Peyer's patch (tissue), 4 donors: ENCODE data around the gene DHRS4L2. TPM values are rescaled to one million over a fixed set of nuclear protein-coding genes. Genes with fewer than 3 reads are reported as not detected.
"Not testable (repeated sequence)": the region's sequence is repeated elsewhere in the genome, so short reads cannot be mapped to it uniquely, and the experiment has no call there.

Source experiments
- DNase-seq, 3 donors: peaks; one replicate each; pipeline ENCODE4 v3.0.0-alpha.2; 2017 to 2019
- H3K27ac ChIP-seq, 4 donors: fragments of 200-600 bp; sonication (generic); one replicate each; pipeline ENCODE4 v1.5.1; 2016 to 2019
- H3K27me3 ChIP-seq, 2 donors: fragments of 200-600 bp; sonication (generic); one replicate each; pipeline ENCODE4 v1.5.1; 2019
- H3K36me3 ChIP-seq, 3 donors: fragments of 200-600 bp; sonication (generic); one replicate each; pipeline ENCODE4 v1.5.1; 2016 to 2019
- H3K4me1 ChIP-seq, 4 donors: fragments of 200-600 bp; sonication (generic); one replicate each; pipeline ENCODE4 v1.5.1; 2016 to 2019
- H3K4me3 ChIP-seq, 4 donors: fragments of 200-600 bp; sonication (generic); 1 replicate in 3 of 4; 2 replicates in 1 of 4; pipeline ENCODE4 v1.5.1; 2016 to 2019; ENCODE audit warnings: mild to moderate bottlenecking in 1 of 4
- H3K9me3 ChIP-seq, 4 donors: fragments of 200-600 bp; sonication (generic); one replicate each; pipeline ENCODE4 v1.5.1; 2016 to 2019; ENCODE audit warnings: mild to moderate bottlenecking in 1 of 4
- POLR2A ChIP-seq, 2 donors: fragments of 450-650 bp; IDR thresholded peaks; one replicate each; pipeline ENCODE4 v1.5.1; 2017; ENCODE audit warnings: antibody characterized with exemption in 2 of 2, mild to moderate bottlenecking in 2 of 2, moderate library complexity in 2 of 2
- total RNA-seq, 4 donors: library from RNA; depleted of rRNA; stranded (reverse); fragments of >200 nt; gene quantifications; one replicate each; pipeline ENCODE4 v1.1.0, GENCODE V29; 2016
- TF ChIP-seq, protein P1 (sequence below), 6 experiments: fragments of 450-650 bp in 4 of 6; fragments of 200-600 bp in 2 of 6; sonication (generic) in 1 of 6; IDR thresholded peaks; one replicate each; pipeline ENCODE4 v1.5.1; 2017 to 2019; ENCODE audit warnings: antibody characterized with exemption in 6 of 6, mild to moderate bottlenecking in 3 of 6, moderate library complexity in 1 of 6

Gene DHRS4L2
- total RNA-seq, 4 donors from 2014 or later, result 23.1 to 36.1 (median 30.8) TPM

DNA sequence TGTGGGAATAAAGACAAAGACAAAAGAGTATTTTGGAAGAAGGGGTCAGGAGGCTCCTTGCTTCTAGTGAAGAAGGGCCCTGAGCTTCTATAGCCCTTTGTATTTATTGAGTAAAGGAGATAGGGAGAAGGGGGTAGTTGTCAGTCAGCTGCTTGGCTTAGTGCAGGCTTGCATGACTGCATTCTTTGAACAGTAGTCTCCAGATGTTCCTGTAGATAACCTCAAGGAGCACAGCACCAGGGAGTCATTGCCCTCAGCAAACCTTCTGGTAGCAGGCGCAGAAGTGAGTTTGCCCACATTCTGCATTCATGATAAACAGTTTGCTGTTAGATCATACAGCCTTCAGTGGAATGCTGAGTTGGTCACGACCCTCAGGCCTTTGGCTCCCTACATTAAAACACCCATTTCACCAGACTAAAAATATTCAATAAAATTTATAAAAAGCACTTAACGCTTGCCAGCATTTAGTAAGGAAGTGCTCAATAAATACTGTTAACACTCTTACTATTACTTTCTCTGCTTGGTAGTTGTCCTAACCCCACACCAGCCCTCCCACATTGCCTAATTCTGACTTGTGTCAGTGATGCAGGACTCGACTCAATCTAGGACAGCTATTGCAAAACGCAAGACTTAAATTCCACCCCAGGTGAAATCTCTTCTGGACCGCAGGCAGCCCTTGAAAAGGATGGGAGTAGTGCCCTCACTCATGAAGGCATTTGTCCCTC lies 38.2 kb upstream of the DHRS4L2 start:
- Histone ChIP-seq H3K4me3 (no peak overlapping the region), H3K9me3 (no peaks in the 10 kb centered on the region), H3K36me3 (peaks cover 0 to 3% (median 0%) of the 10 kb centered on the region in 3 donors), H3K27ac (no peak overlapping the region), H3K27me3 (no peaks in the 10 kb centered on the region), H3K4me1 (peaks cover 0 to 9% (median 4%) of the 10 kb centered on the region in 4 donors)
- TF ChIP-seq, protein P1, sequence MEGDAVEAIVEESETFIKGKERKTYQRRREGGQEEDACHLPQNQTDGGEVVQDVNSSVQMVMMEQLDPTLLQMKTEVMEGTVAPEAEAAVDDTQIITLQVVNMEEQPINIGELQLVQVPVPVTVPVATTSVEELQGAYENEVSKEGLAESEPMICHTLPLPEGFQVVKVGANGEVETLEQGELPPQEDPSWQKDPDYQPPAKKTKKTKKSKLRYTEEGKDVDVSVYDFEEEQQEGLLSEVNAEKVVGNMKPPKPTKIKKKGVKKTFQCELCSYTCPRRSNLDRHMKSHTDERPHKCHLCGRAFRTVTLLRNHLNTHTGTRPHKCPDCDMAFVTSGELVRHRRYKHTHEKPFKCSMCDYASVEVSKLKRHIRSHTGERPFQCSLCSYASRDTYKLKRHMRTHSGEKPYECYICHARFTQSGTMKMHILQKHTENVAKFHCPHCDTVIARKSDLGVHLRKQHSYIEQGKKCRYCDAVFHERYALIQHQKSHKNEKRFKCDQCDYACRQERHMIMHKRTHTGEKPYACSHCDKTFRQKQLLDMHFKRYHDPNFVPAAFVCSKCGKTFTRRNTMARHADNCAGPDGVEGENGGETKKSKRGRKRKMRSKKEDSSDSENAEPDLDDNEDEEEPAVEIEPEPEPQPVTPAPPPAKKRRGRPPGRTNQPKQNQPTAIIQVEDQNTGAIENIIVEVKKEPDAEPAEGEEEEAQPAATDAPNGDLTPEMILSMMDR (IDR thresholded peaks at IDR 0.05), result no peak
- TF ChIP-seq POLR2A (IDR thresholded peaks at IDR 0.05), result no peak
- no peak for DNase-seq

DNA sequence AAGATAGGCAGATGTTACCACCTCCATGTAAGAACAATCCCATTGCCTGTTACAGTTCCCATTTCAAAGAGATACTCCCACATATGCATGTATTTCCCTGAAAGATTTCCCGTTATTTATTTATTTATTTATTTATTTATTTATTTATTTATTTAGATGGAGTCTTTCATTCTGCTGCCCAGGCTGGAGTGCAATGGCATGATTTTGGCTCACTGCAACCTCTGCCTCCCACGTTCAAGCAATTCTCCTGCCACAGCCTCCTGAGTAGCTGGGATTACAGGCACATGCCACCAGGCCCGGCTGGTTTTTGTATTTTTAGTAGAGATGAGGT lies 37.6 kb upstream of the DHRS4L2 start:
- not testable (repeated sequence) for H3K27me3 ChIP-seq, DNase-seq, H3K4me1 ChIP-seq, H3K4me3 ChIP-seq, H3K36me3 ChIP-seq, H3K9me3 ChIP-seq, H3K27ac ChIP-seq

DNA sequence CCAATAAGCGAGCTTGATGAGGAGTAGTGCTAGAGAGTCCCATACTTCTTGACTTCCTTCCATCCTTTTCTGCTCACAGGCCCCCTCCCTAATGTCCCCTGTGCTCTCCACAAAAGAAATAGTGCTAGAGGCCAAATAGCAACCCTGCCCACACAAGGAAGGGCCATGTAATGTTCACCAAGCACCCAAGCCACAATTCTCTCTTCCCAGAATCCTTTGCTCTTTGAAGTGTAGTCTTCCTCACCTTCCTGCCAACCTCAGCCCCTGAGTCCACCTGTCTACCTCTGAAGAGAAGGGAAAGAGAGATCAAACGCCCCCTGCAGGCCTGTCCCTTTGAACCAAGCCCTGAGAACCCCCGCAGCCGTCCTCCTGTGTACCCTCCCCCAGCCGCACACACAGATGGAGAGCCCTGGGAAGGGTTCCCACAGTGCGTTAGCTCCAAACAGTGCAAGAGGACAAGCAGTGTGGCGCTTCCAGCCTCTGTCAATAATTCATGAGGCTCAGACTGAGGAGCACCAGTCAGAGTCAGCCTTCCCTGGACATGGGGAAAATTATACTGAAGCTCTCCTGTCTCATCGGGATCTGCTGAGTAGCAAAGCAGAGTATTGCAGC lies 37.0 kb upstream of the DHRS4L2 start:
- DNase-seq, result no peak
- H3K36me3 ChIP-seq, result peaks cover 0 to 10% (median 0%) of the 10 kb centered on the region in 3 donors
- TF ChIP-seq, protein P1 (IDR thresholded peaks at IDR 0.05), result no peak
- no peak for TF ChIP-seq POLR2A (IDR thresholded peaks at IDR 0.05)
- H3K4me3 ChIP-seq, result no peak overlapping the region
- peaks cover 0 to 9% (median 4%) of the 10 kb centered on the region in 4 donors for H3K4me1 ChIP-seq
- H3K27ac ChIP-seq, result no peak overlapping the region
- no peaks in the 10 kb centered on the region for H3K27me3 ChIP-seq
- no peaks in the 10 kb centered on the region for H3K9me3 ChIP-seq

DNA sequence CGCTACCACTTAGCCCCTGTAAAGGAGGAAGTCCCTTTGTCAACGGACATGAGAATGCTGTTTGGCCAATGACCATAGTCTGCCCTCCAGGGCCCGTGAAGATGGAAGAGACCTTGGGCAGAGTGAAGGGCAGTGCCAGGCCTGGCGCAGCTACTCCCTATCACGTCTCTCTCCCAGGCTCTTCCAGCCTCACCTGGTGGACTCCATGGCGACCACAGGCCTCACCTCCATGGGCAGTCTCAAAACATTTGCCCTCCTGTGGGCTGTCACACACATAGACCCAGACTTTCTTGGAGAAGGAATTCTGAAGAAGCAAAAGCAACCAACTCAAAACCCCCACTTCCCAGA lies 35.6 kb upstream of the DHRS4L2 start:
- peak in 1 of 3 donors; percentile 52 for DNase-seq
- H3K36me3 ChIP-seq, result peaks cover 0 to 13% (median 0%) of the 10 kb centered on the region in 3 donors
- H3K27me3 ChIP-seq, H3K4me1 ChIP-seq, H3K9me3 ChIP-seq: not testable (repeated sequence)
- peak overlapping the region; percentile 71 to 93 (median 84) for H3K4me3 ChIP-seq
- H3K27ac ChIP-seq, result peak overlapping the region; percentile 74 to 93 (median 90)

DNA sequence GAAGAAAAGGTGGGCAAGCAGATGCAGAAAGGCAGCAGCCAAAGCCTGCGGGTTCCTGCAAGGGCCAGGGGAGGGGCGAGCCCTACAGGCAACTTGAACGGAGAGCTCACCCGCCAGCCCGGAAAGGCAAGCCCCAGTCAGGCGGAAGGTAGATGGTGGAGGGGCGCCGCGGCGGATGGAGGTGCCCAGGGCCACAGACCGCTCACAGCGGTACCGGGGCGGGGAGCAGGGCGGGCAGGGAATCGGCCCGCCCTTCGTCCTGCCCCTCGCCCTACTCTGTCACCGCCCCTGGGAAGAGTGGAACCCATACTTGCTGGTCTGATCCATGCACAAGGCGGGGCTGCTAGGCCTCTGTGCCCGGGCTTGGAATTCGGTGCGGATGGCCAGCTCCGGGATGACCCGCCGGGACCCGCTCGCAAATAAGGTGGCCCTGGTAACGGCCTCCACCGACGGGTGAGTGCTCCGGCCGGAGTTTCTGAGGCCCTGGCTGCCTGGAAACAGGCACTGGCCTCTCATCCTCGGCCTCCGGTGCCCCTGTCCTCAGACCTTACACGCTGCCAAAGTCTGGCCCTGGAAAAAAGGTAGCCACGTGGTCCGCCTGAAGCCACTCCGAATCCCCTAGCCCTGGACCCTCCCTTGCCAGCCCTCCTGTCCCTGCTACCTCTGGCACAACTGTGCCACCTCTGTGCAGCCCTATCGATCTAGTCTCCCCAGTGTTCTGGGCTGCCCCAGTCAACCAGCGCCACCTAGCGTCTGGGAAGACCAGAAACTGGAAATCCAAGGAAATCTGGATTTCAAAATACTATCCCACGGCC lies 35.1 kb upstream of the DHRS4L2 start, which contains the start of gene DHRS4:
Gene DHRS4 (plus strand): TSS at position 307 of the 815 bp plus-strand sequence. CDS start 19 bp downstream, at position 326.
- Histone ChIP-seq H3K4me3 (peak within 1 kb of the TSS; percentile 71 to 93 (median 84)), H3K27me3 (no peaks in the 10 kb centered on the region), H3K27ac (peak within 1 kb of the TSS; percentile 74 to 93 (median 90)), H3K9me3 (no peaks in the 10 kb centered on the region), H3K4me1 (peaks cover 0 to 9% (median 4%) of the 10 kb centered on the region in 4 donors), H3K36me3 (peaks cover 0 to 17% (median 0%) of the 10 kb centered on the region in 3 donors)
- peak; percentile 81 to 92 (median 88) for DNase-seq
- TF ChIP-seq POLR2A (IDR thresholded peaks at IDR 0.05), result peak; percentile 39 to 63
- TF ChIP-seq, protein P1 (IDR thresholded peaks at IDR 0.05), result peak; percentile 75 to 94 (median 84)

DNA sequence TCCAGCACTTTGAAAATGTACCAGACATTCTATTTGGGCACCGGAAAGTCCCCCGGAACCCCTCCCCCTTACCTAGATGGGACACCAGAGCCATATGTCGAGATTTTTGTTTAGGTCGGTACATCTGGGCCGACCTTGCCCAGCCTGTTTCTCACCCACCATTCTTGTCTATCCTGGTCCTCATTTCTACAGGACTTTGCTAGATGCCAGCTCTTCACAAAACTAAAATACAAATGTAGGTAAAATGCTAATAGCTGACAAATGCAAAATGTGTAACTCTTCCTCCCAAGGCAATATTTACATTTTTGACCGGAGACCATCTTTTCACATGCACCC lies 34.5 kb upstream of the DHRS4L2 start:
- Histone ChIP-seq H3K27ac (peak overlapping the region; percentile 74 to 93 (median 90)), H3K4me3 (peak overlapping the region; percentile 71 to 93 (median 84)), H3K36me3 (peaks cover 0 to 19% (median 0%) of the 10 kb centered on the region in 3 donors)
- not testable (repeated sequence) for H3K27me3 ChIP-seq, H3K9me3 ChIP-seq, DNase-seq, H3K4me1 ChIP-seq

DNA sequence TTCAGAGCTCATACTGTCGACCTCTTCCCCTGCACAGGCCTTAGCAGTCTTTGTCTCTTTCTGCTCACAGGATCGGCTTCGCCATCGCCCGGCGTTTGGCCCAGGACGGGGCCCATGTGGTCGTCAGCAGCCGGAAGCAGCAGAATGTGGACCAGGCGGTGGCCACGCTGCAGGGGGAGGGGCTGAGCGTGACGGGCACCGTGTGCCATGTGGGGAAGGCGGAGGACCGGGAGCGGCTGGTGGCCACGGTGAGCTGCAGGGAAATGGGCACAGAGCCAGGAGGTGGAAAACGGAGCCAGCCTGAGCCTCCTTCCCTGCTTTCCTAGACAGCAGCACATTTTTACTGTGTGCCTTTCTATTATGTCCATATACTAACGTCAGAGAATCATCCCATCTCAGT lies 33.8 kb upstream of the DHRS4L2 start:
- Histone ChIP-seq H3K4me3 (peak overlapping the region in 2 of 4 donors; percentile 89 to 93), H3K27ac (peak overlapping the region in 1 of 4 donors; percentile 9)

DNA sequence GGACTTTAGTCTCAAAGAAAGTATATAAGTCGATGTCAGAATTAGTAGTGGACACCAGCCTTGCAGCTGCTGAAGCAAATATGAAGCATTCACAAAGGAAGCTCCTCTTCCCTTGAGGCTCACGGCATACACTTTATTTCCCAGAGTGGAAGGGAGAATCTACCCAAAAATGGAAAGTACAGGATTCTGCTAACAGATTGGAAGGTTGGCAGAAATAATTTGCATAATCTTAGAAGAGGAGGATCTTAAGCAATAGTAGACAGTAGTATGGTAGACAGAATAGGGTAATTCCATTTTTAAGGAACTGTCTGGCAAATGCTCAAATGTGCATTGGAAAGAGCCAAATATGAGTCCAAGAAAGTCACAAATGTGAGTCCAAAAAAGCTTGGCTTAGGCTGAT lies 32.9 kb upstream of the DHRS4L2 start:
- H3K9me3 ChIP-seq, H3K4me3 ChIP-seq, H3K27ac ChIP-seq, DNase-seq, H3K27me3 ChIP-seq, H3K4me1 ChIP-seq: not testable (repeated sequence)
- peaks cover 0 to 19% (median 0%) of the 10 kb centered on the region in 3 donors for H3K36me3 ChIP-seq

More for the DNA sequence above, 33.8 kb upstream of the DHRS4L2 start:
- H3K4me1 ChIP-seq, H3K27me3 ChIP-seq, H3K9me3 ChIP-seq: not testable (repeated sequence)
- peak in 2 of 3 donors; percentile 66 to 85 for DNase-seq
- H3K36me3 ChIP-seq, result peaks cover 0 to 19% (median 0%) of the 10 kb centered on the region in 3 donors

DNA sequence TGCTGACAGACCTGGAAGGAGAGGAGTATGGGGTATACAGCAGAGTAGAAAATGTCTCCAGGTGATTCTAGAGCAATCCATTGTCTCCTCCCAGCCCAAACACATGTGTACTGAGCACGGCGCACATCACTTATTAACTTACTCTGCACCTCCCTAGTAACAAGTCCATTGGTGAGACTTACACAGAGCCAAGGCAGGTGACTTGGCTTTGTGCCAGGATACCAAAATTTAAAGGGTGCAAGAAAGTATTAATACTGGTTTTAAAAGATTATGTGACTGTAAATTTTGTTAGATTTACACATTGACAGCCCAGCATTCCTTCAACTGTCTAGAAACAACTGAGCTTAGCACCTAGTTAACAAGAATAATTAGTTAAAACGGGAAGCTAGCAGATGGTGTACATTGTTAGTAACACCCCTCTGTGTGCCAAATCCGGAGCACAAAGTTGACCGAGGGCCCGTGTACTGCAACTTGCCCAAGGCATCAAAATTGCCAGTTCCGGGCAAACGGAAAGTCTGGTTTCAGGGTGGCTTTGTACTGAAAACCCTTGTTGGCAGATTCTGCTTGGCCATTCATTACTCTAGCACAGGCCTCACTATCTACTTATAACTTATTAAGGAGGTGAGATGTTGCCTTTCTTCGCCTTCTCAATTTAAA lies 30.7 kb upstream of the DHRS4L2 start:
- H3K36me3 ChIP-seq, result peaks cover 0 to 19% (median 0%) of the 10 kb centered on the region in 3 donors
- not testable (repeated sequence) for H3K4me3 ChIP-seq, H3K4me1 ChIP-seq, H3K27ac ChIP-seq, H3K9me3 ChIP-seq, DNase-seq, H3K27me3 ChIP-seq

DNA sequence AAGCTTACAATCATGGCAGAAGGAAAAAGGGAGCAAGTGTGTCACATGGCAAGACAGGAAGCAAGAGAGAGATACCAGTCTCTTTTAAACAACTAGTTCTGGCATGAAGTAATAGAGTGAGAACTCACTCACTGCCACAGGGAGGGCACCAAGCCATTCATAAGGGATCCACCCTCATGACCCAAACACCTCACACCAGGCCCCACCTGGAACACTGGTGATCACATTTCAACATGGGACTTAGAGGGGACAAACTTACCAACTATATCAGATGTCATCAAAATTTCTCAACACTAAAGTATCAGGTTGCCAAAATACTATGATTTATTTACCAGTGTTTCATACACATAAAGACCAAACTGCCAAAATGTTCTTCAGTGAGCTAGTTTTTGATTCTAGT lies 27.8 kb upstream of the DHRS4L2 start:
- H3K27ac ChIP-seq, DNase-seq, H3K9me3 ChIP-seq, H3K4me1 ChIP-seq, H3K27me3 ChIP-seq, H3K4me3 ChIP-seq: not testable (repeated sequence)
- H3K36me3 ChIP-seq, result peaks cover 0 to 13% (median 0%) of the 10 kb centered on the region in 3 donors
